Activated T-helper 17 cell treated with anti-CD3 and anti-CD28 coated beads, Interleukin-2, amount 50 U/mL, for 72 hours (primary cell): ENCODE results near the gene COTL1. TPM values are rescaled to one million over a fixed set of nuclear protein-coding genes. Genes with fewer than 3 reads are reported as not detected.

ENCODE experiments used
- ATAC-seq: fragments of 150-1000 bp; cut with Tn5 transposase; replicated peaks from 2 replicates; pipeline ENCODE4 v1.10.0; 2021; ENCODE audit warnings: mild to moderate bottlenecking, moderate library complexity
- H3K27ac Mint-ChIP-seq: one replicate; pipeline ENCODE4 v1.8.0; 2022; ENCODE audit warnings: mixed read lengths
- H3K27me3 Mint-ChIP-seq: one replicate; pipeline ENCODE4 v1.8.0; 2022; ENCODE audit warnings: mixed read lengths
- H3K36me3 Mint-ChIP-seq: one replicate; pipeline ENCODE4 v1.8.0; 2022; ENCODE audit warnings: low read depth, mild to moderate bottlenecking, mixed read lengths
- H3K4me1 Mint-ChIP-seq: one replicate; pipeline ENCODE4 v1.8.0; 2022; ENCODE audit warnings: mixed read lengths
- H3K4me3 Mint-ChIP-seq: one replicate; pipeline ENCODE4 v1.8.0; 2022; ENCODE audit warnings: mild to moderate bottlenecking, mixed read lengths
- H3K9me3 Mint-ChIP-seq: one replicate; pipeline ENCODE4 v1.8.0; 2022; ENCODE audit warnings: mixed read lengths
- total RNA-seq, 2 donors: library from RNA; stranded (reverse); gene quantifications; one replicate each; pipeline ENCODE4 v1.2.3, GENCODE V29; 2022

COTL1 gene
- total RNA-seq, 2 donors from 2014 or later: 250 to 505 TPM

DNA sequence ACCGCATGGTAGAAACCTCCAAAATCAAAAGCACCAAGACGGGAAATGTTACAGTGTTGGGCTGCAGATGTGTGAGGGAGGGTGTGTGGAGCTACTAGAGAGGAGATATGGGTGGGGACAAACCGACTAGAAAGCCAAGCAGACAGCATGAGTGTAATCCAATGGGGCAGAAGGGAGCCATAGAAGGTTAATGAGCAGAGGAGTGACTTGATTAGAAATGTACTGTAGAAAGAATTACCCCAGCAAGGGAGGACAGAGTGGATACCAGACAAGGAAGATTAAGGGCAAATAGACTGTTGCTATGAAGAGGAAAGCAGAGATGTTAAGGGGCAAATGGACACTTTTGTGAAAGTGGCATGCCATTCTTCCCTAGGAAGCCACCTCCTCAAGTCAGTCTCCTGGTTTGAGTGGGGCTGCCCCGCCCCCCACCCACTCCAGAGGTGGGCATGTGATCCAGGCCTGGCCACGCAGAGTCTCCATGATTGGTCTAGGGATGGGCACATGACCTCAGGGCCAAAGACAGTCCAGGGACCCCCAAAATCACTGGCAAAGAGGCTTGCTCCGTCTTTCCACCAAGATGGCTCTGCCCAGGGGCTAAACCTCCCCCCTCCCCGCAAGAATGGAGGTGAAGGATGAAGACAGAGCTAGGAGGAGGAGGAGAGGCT is 4.3 kb downstream of the COTL1 start:
- peak overlapping the region; percentile 91 for H3K4me3 Mint-ChIP-seq
- H3K9me3 Mint-ChIP-seq: no peaks in the 10 kb centered on the region
- H3K27ac Mint-ChIP-seq: peak overlapping the region; percentile 97
- ATAC-seq: no peak
- H3K4me1 Mint-ChIP-seq: peaks cover 60% of the 10 kb centered on the region
- H3K36me3 Mint-ChIP-seq: peaks cover 86% of the 10 kb centered on the region
- no peaks in the 10 kb centered on the region for H3K27me3 Mint-ChIP-seq

DNA sequence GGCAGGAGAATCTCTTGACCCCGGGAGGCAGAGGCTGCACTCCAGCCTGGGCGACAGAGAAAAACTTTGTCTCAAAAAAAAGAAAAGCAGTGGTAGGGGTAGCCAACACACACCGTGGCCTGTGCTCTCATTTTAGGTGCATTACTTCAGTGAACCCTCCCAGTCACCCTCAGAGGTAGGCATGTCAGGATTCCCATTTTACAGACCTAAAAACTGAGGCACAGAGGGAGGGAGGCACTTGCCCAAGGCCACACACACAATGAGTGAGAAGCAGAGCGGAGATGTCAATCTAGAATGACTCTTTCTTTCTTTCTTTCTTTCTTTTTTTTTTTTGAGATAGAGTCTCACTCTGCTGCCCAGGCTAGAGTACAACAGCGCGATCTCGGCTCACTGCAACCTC is 5.2 kb downstream of the COTL1 start:
- peaks cover 94% of the 10 kb centered on the region for H3K36me3 Mint-ChIP-seq
- no peaks in the 10 kb centered on the region for H3K27me3 Mint-ChIP-seq
- H3K9me3 Mint-ChIP-seq: no peaks in the 10 kb centered on the region
- H3K4me1 Mint-ChIP-seq: peaks cover 69% of the 10 kb centered on the region
- ATAC-seq: no peak
- H3K27ac Mint-ChIP-seq: peak overlapping the region; percentile 97
- peak overlapping the region; percentile 91 for H3K4me3 Mint-ChIP-seq

DNA sequence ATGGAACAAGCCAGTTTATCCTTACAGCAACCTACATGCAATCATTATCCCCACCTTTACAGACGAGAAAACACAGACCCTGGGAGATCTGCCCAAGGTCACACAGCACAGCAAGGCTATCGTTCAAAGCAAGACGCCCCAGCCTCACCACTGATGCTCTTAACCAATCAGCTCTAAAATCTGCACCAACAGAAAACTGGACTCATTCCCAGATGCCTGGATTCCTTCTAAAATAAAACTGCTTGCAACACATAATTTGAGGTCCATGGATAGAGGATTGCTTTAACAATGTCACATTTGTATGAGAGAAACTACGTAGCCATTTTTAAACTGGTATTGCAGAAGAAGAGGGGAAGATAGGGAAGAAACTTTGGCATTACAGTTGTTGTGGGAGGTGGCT is 6.8 kb downstream of the COTL1 start:
- ATAC-seq: no peak
- peaks cover 80% of the 10 kb centered on the region for H3K4me1 Mint-ChIP-seq
- peaks cover 88% of the 10 kb centered on the region for H3K36me3 Mint-ChIP-seq
- peak overlapping the region; percentile 77 for H3K4me3 Mint-ChIP-seq
- peak overlapping the region; percentile 7 for H3K27ac Mint-ChIP-seq
- no peaks in the 10 kb centered on the region for H3K27me3 Mint-ChIP-seq
- H3K9me3 Mint-ChIP-seq: no peaks in the 10 kb centered on the region

DNA sequence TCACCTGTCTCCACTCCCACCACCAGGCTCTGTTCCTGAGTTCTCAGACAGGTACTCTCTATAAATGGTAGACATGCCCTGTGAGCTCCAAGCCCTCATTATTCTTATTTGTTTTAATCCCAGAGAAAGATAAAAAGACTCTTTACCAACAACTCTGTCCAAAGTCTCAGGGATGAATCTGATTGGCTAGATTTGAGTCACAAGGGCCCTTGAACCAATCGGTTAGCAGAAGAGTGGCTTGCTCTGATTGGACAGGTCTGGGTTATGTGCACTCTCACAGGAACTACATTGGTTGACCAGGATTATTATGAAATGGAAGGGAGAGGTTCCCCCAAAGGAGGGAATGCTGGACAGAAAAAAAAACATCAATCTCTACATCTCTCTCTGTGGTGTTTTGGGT is 7.5 kb downstream of the COTL1 start:
- H3K4me3 Mint-ChIP-seq: peak overlapping the region; percentile 77
- no peak for ATAC-seq

DNA sequence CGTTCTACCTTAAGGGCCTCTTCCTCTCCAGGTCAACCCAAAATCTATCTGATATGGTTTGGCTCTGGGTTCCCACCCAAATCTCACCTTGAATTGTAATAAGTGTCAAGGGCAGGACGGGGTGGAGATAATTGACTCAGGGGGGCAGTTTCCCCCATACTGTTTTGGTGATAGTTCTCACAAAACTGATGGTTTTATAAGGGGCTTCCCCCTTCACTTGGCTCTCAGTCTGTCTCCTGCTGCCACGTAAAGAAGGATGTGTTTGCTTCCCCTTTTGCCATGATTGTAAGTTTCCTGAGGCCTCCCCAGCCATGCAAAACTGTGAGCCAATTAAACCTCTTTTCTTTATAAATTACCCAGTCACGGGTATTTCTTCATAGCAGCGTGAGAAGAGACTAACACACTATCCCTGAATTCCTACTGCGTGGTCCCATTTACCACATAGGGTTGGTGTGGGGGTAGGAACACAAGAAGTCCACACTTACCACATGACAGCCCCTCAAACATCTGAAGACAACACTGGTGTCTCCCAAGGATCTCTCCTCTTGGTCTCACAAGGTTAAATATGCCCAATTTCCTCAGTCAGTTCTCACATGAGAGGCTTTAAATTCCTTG is 8.2 kb downstream of the COTL1 start:
- H3K36me3 Mint-ChIP-seq: peaks cover 78% of the 10 kb centered on the region
- H3K9me3 Mint-ChIP-seq: no peaks in the 10 kb centered on the region
- no peak for ATAC-seq
- no peaks in the 10 kb centered on the region for H3K27me3 Mint-ChIP-seq
- H3K4me3 Mint-ChIP-seq: peak overlapping the region; percentile 77
- peak overlapping the region; percentile 61 for H3K27ac Mint-ChIP-seq
- H3K4me1 Mint-ChIP-seq: peaks cover 76% of the 10 kb centered on the region

More for the DNA sequence above, 7.5 kb downstream of the COTL1 start:
- Mint-ChIP-seq H3K9me3 (no peaks in the 10 kb centered on the region), H3K27me3 (no peaks in the 10 kb centered on the region), H3K36me3 (peaks cover 81% of the 10 kb centered on the region), H3K27ac (peak overlapping the region; percentile 61), H3K4me1 (peaks cover 80% of the 10 kb centered on the region)

DNA sequence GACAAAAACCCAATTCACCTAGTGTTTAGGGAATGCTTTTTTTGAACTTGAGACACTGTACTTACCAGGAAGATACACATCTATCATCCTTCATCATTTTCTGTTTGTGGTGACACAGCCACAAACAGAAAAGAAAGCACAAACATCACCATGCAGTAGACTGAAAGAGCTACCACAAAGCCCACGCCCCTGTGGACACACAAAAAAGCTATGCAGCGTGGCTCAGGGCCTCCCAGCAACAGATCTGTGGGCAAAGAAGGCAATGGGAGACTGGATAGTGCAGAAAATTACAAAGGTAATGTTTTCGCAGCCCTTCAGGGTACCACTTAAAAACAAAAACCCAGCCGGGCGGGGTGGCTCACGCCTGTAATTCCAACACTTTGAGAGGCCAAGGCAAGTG is 9.6 kb downstream of the COTL1 start:
- H3K4me3 Mint-ChIP-seq: peak overlapping the region; percentile 77
- peak; percentile 76 for ATAC-seq
- no peaks in the 10 kb centered on the region for H3K9me3 Mint-ChIP-seq
- peaks cover 75% of the 10 kb centered on the region for H3K4me1 Mint-ChIP-seq
- H3K36me3 Mint-ChIP-seq: peaks cover 74% of the 10 kb centered on the region
- H3K27me3 Mint-ChIP-seq: no peaks in the 10 kb centered on the region
- peak overlapping the region; percentile 81 for H3K27ac Mint-ChIP-seq

DNA sequence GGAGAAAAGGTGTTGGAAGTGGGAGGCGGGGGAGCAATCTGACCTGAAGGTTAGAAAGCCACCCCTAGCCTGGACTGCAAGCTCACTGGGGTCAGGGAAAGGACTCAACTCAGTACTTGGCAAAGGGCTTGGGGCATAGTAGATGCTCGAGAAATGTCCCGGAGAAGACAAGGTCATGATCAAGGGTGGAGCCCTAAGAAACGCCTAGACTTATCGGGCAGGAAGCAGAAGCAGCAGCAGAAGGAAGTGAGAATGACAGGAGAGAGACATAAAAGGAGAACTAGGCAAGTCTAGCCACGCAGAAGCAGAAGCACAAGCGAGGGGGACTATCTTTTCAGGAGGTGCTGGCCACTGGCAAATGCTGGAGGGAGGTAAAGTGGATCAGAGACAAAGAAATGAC is 10.2 kb downstream of the COTL1 start:
- ATAC-seq: peak; percentile 5
- H3K27me3 Mint-ChIP-seq: no peaks in the 10 kb centered on the region
- H3K27ac Mint-ChIP-seq: peak overlapping the region; percentile 81
- H3K4me1 Mint-ChIP-seq: peaks cover 77% of the 10 kb centered on the region
- H3K9me3 Mint-ChIP-seq: no peaks in the 10 kb centered on the region
- H3K36me3 Mint-ChIP-seq: peaks cover 74% of the 10 kb centered on the region
- peak overlapping the region; percentile 77 for H3K4me3 Mint-ChIP-seq

DNA sequence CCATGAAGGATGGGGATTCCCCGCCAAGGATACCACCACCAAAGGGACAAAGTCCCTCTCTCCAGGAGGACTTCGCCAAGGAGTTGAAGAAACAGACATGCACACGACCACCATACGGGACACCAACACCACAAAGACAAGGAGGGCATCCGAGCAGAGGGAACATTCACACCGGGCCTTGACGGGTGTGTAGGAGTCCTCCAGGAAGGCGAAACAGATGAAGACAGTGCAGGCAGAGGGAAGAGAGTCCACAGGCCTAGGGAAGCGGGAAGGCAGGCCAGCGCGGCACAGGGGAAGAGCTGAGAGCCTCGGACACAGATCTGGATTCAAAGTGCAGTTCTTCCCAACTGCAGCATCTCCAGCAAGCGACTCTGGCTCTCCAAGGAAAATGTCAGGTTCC is 10.8 kb downstream of the COTL1 start:
- Mint-ChIP-seq H3K36me3 (peaks cover 68% of the 10 kb centered on the region), H3K27me3 (no peaks in the 10 kb centered on the region), H3K4me3 (peak overlapping the region; percentile 77), H3K4me1 (peaks cover 76% of the 10 kb centered on the region), H3K27ac (peak overlapping the region; percentile 81), H3K9me3 (no peaks in the 10 kb centered on the region)
- ATAC-seq: no peak

DNA sequence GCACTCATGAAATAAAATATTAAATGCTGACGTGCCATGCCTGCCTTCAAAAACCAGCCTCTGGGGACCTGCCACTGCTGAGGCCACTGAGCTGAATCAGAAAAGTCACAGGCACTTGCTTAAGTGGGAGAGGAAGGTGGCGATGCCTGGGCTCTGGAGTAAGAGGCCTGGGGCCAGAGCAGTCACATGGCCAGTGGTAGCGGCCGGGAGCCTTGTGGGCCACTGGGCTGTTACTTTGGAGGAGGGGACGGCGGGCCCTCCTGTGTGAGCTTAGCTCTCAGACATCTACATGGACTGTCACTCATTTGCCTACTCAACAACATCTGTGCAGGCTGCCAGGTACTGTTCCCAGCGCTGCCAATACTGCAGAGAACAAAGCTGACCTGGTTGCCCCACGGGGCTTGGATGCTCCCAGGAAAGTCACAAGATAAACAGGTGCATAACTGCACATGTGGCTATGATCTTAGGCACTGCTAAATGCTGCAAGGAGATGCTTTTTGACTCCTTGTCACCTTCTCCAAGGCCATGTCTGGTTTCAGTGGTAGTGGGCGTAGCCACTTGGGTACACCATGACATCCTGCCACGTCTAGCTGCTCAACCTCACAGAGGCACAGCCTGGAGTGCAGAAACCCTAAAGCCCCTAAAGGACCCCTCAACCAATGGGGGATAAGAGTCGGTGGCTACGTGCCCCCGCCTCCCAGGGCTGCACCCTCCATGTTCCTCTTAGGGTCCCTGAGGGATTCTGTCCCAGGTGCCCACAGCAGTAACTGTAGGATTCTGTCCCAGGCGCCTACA is 11.6 kb downstream of the COTL1 start:
- H3K4me3 Mint-ChIP-seq: peak overlapping the region; percentile 77
- H3K36me3 Mint-ChIP-seq: peaks cover 60% of the 10 kb centered on the region
- H3K27me3 Mint-ChIP-seq: no peaks in the 10 kb centered on the region
- H3K9me3 Mint-ChIP-seq: no peaks in the 10 kb centered on the region
- ATAC-seq: peak; percentile 39
- peak overlapping the region; percentile 81 for H3K27ac Mint-ChIP-seq
- H3K4me1 Mint-ChIP-seq: peaks cover 75% of the 10 kb centered on the region

DNA sequence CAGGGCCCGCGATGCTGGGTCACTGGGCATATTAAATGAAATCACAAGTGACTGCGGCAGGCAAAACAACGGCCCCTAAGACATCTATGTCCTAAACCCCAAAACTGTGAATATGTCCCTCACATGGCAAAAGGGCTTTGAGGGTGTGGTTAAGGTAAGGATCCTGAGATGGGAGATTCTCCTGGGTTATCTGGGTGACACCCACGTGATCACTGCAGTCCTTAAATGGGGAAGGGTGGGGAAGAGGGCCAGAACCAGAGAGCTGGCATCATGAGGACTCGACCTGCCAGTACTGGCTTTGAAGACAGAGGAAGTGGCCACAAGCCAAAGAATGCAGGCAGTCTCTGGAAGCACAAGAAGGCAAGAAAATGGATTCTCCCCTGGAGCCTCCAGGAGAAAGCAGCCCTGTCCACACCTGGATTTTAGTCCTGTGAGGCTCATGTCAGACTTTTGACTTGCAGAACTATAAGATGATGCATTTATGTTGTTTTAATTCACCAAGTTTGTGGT is 12.5 kb downstream of the COTL1 start:
- no peaks in the 10 kb centered on the region for H3K27me3 Mint-ChIP-seq
- no peak for ATAC-seq
- peaks cover 51% of the 10 kb centered on the region for H3K36me3 Mint-ChIP-seq
- H3K4me3 Mint-ChIP-seq: peak overlapping the region; percentile 77
- H3K4me1 Mint-ChIP-seq: peaks cover 71% of the 10 kb centered on the region
- no peak overlapping the region for H3K27ac Mint-ChIP-seq
- H3K9me3 Mint-ChIP-seq: no peaks in the 10 kb centered on the region

DNA sequence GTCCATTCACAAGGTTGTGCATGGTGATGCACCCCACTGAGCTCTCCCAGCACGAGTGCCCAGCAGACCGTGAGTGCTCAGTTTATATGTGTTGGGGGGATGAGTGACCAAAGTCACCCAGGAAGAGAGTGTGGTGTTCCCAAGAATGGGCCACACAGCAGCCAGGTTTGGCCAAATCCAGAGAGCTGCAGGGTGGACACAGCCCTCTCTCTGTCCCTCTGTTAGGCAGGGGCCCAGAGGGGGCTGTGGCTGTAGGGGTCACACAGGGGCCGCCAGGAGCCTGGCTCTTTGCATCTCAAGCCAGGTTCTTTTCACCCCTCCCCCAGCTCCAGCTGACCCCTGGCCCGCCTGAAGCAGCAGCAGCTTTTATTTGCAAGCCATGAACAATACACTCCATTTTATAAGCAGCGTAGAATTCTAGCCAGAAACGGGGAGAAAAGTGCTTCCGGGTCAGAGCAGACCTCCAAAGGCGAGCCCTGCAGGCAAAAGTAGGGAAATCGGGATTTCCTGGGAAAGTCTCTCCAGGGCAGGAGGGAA is 13.3 kb downstream of the COTL1 start:
- ATAC-seq: no peak
- no peaks in the 10 kb centered on the region for H3K27me3 Mint-ChIP-seq
- peak overlapping the region; percentile 55 for H3K27ac Mint-ChIP-seq
- peak overlapping the region; percentile 98 for H3K4me3 Mint-ChIP-seq
- H3K9me3 Mint-ChIP-seq: no peaks in the 10 kb centered on the region
- peaks cover 46% of the 10 kb centered on the region for H3K36me3 Mint-ChIP-seq
- H3K4me1 Mint-ChIP-seq: peaks cover 67% of the 10 kb centered on the region

DNA sequence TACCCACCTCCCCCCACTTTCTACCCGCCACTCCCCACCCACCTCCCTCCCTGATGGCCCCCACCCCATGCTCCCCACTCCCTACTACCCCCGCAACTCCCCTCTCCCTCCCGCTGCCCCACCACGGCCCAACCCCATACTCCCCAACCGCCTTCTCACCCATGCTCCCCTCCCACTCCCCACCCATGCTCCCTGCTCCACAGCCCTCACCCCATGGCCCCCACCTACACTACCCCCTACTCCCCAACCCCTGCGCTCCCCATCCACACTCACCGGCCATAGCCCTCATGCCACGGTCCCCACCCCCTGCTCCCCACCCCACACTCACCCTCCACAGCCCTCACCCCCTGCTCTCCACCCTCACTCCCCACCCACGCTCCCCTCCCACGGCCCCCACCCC is 13.9 kb downstream of the COTL1 start:
- Mint-ChIP-seq H3K4me3 (peak overlapping the region; percentile 98), H3K36me3 (peaks cover 43% of the 10 kb centered on the region), H3K4me1 (peaks cover 66% of the 10 kb centered on the region), H3K27ac (peak overlapping the region; percentile 90), H3K9me3 (no peaks in the 10 kb centered on the region), H3K27me3 (no peaks in the 10 kb centered on the region)
- ATAC-seq: no peak

DNA sequence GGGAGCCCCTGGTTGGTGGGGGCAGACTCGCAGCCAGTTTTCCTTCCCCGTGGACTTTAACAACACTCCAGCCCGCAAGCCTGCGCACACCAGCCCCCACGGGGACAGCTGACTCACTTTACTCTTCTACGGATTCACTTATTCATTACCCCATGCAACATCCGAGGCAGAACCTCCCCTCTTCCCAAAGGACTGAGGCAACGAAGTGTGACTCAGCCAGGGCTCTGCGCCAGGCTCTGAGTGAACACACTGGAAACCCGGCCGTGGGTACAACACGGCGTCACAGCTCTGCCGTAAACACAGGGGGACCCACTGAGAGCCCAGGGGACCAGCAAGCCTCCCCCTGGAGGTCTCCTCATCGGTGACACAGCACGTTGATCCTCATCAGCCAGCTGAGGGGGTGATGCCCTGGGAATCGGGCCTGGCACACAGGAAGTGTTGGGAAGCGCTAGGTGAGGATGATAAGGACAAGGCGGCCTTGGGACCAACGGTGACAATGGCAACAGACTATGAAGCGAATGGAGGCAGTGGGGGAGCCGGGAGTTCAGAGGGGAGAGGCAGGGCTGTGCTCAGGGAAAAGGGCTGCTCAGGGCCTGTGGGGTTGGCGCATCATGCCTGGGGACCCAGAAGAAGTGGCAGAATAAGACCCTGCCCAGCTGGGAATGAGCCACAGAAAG is 14.6 kb downstream of the COTL1 start:
- peaks cover 39% of the 10 kb centered on the region for H3K36me3 Mint-ChIP-seq
- no peaks in the 10 kb centered on the region for H3K9me3 Mint-ChIP-seq
- peak overlapping the region; percentile 98 for H3K4me3 Mint-ChIP-seq
- peaks cover 64% of the 10 kb centered on the region for H3K4me1 Mint-ChIP-seq
- ATAC-seq: peak; percentile 71
- H3K27ac Mint-ChIP-seq: peak overlapping the region; percentile 90
- no peaks in the 10 kb centered on the region for H3K27me3 Mint-ChIP-seq
